ENCODE measurements around the gene RHCE. TPM values are rescaled to one million over a fixed set of nuclear protein-coding genes. Genes with fewer than 3 reads are reported as not detected.
A peak's percentile ranks its signal among the peaks of the same experiment; 100 is the strongest.
"Not testable (repeated sequence)": the region's sequence is repeated elsewhere in the genome, so short reads cannot be mapped to it uniquely, and the experiment has no call there.

RHCE gene
- 1 to 10 TPM in 3 of 5 donors, under 1 TPM in 2; 0.41 to 4.9 (median 1.4) TPM for polyA plus RNA-seq (ENCODE audit: insufficient read depth in 1 of 5, insufficient read length in 5 of 5, low replicate concordance in 1 of 5)
- long read RNA-seq, donor 1, partial matches to known transcripts: 0 of 1 reads
- long read RNA-seq, donor 1, other reads (novel, unspliced or antisense): 0 of 1 reads
- long read RNA-seq, donor 2: 0 reads
- long read RNA-seq, donor 3: 0 reads
- long read RNA-seq, donor 4: 0 reads
- long read RNA-seq, donor 5, partial matches to known transcripts: 0 of 1 reads
- long read RNA-seq, donor 5, other reads (novel, unspliced or antisense): 0 of 1 reads
- long read RNA-seq, donor 6: 0 reads
- long read RNA-seq, donor 7: 0 reads
- long read RNA-seq, donor 8: 0 reads

DNA sequence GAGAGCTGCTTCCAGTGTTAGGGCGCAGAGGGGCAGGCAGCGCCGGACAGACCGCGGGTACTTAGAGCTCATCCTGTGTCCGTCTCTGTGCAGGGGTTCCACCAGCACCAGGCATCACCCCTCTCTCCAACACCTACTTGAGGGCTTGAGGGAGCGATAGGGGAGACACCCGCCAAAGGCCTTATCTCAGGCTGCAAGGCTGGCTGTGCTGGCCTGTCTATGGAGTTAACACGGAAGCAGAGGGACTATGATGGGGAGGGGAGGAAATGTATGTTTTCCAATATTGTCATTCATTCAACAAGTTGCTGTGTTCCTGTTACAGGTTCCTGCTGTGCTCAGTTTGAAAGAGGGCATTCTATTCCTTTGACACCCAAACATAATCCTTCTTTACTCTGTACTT is at the start of gene RHCE:
TSS of gene RHCE (minus strand) at position 111 of the 400 bp plus-strand sequence. CDS start at position 72, 39 bp downstream.
- DNase-seq: not testable (repeated sequence)

DNA sequence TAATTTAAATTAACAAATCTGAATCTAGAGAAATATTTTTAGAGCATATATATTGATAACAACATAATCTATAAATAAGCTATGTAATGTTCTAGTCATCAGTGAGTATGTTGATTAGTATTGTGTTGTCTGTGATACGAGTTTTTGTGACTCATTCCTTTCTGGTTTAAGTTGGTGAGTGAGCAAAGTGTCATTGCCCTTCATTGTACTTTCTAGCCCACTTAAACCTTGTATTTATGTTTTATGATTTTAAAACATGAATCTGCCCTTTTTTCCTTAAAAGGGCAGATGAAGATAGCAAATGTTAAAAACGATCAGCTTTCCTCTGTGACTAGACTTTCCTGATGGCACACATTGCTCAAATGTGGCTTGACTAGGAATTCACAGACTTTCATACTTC is 48.6 kb upstream of the RHCE start:
- DNase-seq: no peak

GRCh38 chr1:25468033-25468432 is 47.4 kb upstream of the RHCE start:
- DNase-seq: no peak

DNA sequence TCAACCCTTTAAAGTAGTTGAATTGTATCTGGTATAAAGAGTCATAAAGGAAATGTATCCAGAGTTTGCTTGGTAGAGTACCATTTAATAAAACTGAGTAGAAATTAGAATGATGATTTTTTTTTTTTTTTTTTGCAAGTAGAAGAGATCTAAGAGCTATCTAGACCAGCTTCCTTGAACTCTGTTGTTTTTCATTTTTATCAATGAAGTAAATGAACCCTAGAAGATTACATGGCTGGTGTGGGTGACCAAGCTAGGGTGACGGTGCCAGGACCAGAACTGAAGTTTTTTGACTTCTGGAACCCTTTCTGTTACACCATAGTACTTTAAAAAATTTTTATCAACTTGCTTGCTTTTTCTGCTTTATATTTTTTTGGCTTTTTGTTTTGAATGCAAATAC is 47.0 kb upstream of the RHCE start:
- DNase-seq: no peak

DNA sequence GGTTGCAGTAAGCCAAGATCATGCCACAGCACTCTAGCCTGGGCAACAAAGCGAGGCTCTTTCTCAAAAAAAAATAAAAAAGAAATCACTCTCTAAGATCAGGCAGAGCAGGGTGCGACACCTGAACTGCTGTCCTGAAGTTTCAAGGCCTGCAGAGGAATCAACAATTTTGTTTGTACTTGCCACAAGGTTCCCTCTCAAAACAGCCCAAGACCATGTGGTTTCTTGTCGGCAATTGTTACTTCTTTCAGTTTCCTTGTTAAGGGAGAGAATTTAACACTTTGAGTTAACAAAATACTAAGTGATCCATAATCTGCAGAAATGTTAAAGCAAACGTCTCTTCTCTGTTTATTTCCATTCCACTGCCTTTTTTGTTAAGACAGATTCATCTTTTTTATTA is 46.6 kb upstream of the RHCE start:
- no peak for DNase-seq

- peak; percentile 46 to 59 for DNase-seq
Measured at GRCh38 chr1:25462732-25463131, 42.1 kb upstream of the RHCE start.

GRCh38 chr1:25461849-25462248 is 41.2 kb upstream of the RHCE start:
- no peak for DNase-seq

DNA sequence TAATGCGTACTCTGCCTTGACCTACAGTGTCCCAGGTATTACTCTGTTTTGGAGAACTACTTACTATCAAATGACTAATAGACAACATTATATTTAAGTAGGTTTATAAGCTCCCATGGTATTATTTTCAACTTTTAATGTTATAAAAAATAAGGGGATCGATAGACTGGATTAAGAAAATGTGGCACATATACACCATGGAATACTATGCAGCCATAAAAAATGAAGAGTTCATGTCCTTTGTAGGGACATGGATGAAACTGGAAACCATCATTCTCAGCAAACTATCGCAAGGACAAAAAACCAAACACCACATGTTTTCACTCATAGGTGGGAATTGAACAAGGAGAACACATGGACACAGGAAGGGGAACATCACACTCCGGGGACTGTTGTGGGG is 40.2 kb upstream of the RHCE start:
- not testable (repeated sequence) for DNase-seq

GRCh38 chr1:25460020-25460419 is 39.4 kb upstream of the RHCE start:
- DNase-seq: no peak

DNA sequence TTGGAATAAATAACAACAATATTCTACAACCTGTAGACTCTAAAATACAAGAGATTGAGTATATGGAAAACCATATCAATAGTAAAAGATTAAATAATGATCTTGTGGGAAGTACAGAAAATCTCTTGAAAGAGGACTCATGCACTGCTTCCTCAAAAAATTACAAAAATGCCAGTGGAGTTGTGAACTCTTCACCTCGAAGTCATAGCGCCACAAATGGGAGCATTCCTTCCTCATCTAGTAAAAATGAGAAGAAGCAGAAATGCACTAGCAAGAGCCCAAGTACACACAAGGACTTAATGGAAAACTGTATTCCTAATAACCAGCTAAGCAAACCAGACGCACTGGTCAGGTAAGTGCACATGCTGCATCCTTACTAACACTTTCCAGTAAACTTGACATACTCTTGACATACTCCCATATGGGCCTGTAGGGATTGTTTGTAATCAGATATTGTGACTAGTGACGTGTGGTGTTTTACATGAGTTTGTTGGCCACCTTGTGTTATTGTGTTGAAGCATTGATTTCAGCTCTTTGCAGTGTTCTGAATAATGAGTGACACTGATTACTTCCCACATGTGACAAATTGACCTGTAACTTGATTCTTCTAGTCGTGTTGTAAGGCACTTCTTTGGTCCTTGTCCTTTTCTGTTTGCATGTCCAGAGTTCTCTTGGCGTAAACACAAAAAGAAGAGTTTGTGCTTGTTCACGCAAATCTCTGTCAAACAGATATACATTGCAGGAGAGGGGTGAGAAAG is 38.1 kb upstream of the RHCE start:
- no peak for DNase-seq

- DNase-seq: no peak
Measured at GRCh38 chr1:25456502-25456901, 35.9 kb upstream of the RHCE start.

DNA sequence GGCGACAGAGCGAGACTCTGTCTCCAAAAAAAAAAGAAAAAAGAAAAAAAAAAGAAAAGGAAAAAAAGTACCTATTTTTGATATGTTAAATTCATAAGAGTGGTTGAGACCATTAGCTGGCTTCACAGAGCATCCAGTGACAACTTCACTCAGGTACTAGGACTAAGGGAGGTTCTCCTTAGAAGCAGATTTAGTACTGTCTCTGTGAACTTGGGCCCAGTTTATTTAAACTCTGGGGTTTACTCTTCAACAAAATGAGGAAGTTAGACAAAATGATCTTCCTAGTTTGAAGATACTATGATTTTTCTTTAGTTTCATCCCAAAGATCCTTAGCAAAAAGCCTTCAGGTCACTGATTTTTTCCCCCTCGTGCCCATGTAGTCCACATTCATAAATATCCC is 31.3 kb upstream of the RHCE start:
- DNase-seq: no peak

- no peak for DNase-seq
Measured at GRCh38 chr1:25450891-25451290, 30.3 kb upstream of the RHCE start.

DNA sequence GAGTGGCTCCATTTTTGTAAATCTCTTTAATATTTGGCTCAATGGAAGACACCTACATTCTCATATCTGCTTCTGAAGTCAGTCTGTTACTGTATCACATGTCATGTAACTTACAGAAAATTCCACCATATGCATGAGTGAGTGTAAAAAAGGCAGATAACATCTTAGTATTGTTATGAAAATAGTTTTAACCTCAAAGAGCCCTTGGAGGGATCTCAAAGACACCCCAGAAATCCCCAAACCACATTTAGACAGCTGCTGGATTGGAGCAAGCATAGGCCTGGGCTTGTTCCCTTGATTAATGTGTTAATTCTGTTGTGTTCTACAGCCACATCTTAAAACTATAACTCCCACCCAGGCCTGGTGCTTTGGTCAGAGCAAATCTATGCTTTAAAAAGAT is 26.9 kb upstream of the RHCE start:
- no peak for DNase-seq

- DNase-seq: no peak
Measured at GRCh38 chr1:25445993-25446538, 25.4 kb upstream of the RHCE start.

GRCh38 chr1:25444604-25445003 is 24.0 kb upstream of the RHCE start:
- not testable (repeated sequence) for DNase-seq

DNA sequence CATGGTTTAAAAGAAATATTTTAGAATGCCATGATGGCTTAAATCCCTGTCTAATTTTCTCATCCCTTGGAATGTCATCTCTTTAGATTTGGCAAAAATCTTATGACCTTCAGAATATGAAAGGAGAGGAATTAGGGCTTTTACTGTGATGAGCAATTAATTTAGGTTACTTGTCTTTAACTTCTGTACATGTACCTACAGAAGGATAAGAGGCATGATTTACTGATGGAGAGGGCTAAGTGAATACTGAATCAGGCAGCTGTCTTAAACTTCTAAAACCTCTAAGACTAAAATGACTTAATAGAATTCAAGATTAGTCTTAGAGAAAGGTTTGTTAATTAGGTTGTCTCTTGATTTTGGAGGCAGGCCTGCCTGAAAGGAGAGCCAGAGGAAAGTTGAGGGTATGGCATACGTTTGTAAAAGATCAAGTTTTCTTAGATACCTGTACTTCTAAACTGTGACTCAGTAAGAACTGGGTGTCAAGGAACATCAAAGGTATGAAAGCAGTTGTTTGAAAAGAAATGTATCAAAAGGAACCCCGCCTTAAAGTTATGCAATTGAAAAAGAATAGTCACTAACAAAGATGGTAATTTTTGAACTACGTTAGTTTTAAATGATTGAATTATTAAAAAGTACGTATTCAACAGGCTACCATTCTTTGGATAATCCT is 22.5 kb upstream of the RHCE start:
- DNase-seq: no peak

DNA sequence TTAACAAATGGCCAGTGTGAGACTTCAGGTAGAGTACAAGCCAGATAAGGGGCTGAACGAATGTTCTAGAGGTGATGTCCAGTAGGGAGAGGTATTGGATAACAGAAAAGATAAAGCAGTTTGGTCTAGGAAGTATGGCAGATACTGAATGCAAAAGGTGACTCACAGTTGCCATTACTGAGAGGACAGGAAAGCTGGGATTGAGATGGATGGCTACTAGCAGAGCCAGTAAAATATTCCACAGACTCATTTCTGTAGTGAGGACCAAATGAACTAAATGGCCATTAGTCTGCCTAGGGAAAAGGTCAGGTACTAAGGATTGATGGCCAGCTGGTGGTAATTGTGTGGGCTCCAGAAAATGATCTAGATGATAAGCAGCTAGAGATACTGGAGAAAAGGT is 21.6 kb upstream of the RHCE start:
- DNase-seq: no peak

GRCh38 chr1:25439287-25439686 is 18.7 kb upstream of the RHCE start:
- DNase-seq: no peak

DNA sequence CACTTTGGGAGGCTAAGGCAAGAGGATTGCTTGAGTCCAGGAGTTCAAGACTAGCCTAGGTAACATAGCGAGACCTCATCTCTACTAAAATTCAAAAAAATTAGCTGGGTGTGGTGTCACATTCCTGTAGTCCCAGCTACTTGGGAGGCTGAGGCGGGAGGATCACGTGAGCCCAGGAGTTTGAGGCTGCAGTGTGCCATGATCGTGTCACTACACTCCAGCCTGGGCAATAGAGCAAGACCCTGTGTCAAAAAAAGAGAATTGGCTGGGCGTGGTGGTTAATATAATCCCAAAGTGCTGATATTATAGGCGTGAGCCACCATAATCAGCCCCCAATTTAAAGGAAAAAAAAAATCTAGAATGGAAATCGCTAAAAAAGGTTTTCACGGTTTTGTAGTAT is 17.0 kb upstream of the RHCE start:
- DNase-seq: no peak

DNA sequence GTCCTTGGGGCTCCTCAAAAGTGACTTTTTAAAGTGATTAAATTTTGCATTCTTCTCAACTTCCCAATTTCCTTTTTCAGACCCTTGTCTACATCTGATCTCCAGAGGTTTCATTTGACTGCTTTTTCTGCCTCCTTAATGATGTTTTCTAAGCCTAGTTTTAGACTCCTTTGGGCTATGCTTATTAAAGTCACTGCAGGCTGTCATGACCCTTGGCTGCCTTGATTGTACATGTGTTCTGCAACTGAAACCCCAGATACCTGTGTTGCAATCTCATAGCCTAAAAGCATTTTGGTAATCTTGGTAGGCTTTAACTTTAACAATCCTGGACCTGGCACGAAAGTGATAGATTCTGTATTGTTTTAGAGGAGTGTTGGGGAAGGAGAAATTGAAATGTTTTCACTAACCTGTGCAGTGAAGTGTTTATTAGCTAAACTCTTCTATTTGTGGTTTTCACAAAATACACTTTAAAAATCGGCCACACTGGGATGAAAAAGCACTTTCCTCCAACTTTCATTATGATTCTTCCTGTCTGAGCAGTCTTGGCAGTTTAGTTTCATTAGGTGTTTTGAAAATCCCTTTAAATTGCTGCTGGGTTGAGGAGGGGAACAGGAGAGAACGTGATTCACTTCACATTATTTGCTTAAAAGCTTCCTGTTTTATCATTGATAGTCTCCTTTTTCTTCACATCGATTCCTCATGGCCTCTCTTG is 14.9 kb upstream of the RHCE start:
- DNase-seq: no peak

All from right lung (tissue), 10 donors.